Measurements from ENCODE around the gene AGMAT.
A peak's percentile ranks its signal among the peaks of the same experiment; 100 is the strongest.
"Not testable (repeated sequence)": the region's sequence is repeated elsewhere in the genome, so short reads cannot be mapped to it uniquely, and the experiment has no call there.

AGMAT gene

DNA sequence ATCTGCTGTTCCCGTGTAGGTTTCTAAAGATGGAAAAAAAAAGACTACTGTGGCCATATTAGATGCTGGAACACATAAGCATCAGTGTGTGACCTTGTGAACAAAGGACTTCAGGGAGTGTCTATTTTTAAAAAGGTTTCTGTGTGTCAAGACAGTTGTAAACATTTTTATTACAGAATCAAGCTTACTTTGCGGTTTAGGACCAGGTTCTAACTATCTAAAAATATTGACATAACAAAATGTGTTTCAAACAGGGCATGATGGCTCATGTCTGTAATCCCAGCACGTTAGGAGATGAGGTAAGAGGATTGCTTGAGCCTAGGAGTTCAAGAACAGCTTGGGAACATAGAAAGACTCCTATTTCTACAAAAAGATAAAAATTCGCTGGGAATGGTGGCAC lies 25.3 kb upstream of the AGMAT start:
- DNase-seq, result no peak

GRCh38 chr1:15609631-15610030 lies 24.8 kb upstream of the AGMAT start:
- peak; percentile 49 for DNase-seq

- DNase-seq, result no peak
Observed at GRCh38 chr1:15605398-15606383, 20.8 kb upstream of the AGMAT start.

GRCh38 chr1:15604400-15604799 lies 19.5 kb upstream of the AGMAT start:
- DNase-seq, result not testable (repeated sequence)

- not testable (repeated sequence) for DNase-seq
Observed at GRCh38 chr1:15603966-15604282, 19.1 kb upstream of the AGMAT start.

DNA sequence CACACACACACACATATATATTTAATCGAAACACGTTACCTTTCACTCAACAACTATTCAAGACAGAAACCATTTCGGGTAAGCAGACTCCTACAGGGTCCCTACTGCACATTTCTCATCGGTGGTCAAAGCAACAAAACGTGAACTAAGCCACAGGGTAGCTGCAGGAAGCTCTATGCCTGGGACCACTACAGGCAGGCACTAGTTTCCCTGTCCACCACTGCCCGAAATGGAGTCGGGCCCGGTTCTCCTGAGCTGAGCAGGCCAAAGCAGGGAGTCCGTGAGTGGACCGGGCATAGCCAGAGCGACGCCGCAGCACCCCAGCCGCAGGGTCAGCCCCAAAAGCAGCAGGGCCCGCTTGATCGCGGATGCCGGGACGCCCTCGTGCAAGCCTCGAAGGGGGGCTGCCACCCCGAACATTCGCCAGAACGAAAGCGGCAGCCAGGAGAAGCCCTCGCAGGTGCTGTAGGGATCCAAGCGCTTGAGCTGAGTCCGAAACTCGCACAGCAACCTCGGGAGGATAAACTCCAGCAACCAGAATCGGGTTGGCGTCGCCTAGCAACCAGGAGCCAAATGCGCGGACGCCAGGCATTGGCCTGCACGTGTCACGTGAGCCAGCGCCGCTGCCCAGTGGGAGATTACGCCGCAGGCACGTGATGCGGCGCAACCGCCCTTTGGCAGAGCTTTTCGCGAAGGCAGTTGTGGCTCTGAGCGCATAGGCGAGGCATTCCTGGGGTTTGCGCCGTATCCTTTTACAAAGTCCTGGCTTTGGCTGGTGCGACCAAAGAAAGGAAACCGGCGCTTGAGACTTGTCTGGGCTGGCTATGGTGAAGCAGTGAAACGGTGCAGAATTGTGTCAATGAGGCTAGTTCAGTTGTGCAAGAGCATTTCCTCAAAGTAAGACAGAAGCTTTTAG lies 18.5 kb upstream of the AGMAT start:
- DNase-seq, result peak; percentile 96

GRCh38 chr1:15598436-15598835 lies 13.6 kb upstream of the AGMAT start:
- DNase-seq, result no peak

GRCh38 chr1:15595809-15596617 lies 11.2 kb upstream of the AGMAT start:
- DNase-seq, result no peak

GRCh38 chr1:15592285-15592684 lies 7.4 kb upstream of the AGMAT start:
- DNase-seq, result no peak

GRCh38 chr1:15583016-15583706 lies 1.7 kb downstream of the AGMAT start:
- no peak for DNase-seq

- DNase-seq, result no peak
Observed at GRCh38 chr1:15579683-15580047, 5.2 kb downstream of the AGMAT start.

- no peak for DNase-seq
Observed at GRCh38 chr1:15578921-15579682, 5.7 kb downstream of the AGMAT start.

DNA sequence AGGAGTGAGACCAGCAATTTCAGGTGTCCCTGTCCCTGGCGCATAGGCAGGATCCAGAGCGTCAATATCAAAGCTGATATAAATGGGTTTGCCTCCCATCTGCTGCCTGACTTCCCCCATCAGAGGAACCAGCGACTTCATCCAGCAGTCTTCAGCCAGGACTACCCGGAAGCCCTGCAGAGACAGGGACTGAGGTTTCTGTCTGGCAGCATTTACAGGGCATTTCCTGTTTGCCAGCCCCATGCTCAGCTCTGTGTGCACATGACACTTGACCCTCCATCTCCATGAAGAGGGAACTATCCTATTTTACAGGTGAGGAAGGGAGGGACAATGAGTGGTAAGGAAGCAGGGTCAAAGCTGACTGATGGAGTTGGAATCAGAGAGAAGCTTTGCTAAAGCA lies 7.2 kb downstream of the AGMAT start:
- DNase-seq, result no peak

GRCh38 chr1:15575549-15576150 lies 9.2 kb downstream of the AGMAT start:
- DNase-seq, result no peak

DNA sequence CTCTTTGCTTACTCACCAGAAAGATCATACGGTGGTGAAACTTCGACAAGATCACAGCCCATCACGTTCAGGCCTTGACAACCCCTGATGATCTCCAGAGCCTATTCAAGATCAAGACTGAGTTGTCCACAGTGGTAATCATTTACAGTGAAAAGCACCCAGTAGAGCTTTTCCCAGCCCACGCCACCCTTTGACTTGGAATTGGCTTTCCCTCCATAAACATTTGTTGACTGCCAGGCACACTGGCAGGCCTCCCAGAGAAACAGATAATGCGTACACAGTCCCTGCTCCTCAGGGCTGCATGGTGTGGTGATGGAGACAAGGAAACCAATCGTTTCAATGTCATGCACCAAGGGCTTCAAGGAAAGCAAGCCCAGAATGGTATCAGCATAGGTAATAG lies 10.1 kb downstream of the AGMAT start:
- no peak for DNase-seq

DNA sequence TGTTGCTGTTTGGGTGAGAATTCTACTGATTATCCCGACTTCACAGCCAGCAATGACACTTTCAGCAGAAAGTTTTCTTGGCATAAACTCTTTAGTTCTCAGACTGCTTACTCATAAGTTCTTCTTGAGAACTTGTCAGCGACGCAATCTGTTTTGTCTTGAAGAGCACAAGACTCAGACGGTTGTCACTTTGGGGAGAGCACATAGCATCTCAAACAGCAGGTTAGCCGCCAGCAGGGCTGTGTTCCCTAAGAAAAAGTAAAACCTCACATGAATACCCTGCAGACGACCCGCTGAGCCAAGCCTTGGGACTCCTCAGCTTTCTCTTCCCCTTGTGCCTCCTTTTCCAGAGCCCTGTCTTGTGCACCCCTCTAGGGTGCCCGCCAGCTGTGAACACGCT lies 11.4 kb downstream of the AGMAT start:
- DNase-seq, result peak; percentile 45

GRCh38 chr1:15571266-15571665 lies 13.6 kb downstream of the AGMAT start:
- no peak for DNase-seq

- DNase-seq, result no peak
Observed at GRCh38 chr1:15570861-15571260, 14.0 kb downstream of the AGMAT start.

DNA sequence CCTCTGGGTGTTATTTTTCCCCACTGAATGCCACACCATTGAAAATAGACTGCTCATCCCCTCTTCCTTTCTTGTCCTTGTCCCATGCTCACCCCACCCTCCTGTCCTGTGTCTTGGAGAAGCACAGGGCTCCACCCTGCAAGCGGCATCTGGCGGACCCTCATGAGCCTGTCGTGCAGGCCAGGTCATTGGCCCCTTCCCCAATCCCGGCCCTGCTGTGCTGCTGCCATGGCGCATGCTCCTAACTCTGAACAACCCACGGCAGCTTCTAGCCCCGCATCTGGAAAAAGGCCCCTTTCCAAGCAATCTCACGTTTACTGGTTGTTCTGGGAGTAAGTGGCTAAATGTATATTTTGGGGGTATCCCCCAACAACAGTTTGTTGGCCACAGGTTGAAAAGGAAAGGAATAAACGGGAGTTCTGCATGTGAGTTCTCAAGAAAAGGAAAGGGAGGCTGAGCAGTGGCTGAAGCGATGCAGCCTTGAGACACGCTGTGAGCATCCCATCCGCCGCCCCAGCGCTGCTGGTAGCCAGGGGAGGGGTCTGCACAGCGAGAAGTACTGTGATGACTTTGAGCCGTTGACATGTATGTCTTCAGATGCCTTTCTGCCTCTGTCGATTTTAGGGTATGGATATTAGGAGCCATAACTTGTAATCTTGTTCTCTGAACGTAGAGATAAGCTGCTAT lies 16.3 kb downstream of the AGMAT start:
- no peak for DNase-seq

DNA sequence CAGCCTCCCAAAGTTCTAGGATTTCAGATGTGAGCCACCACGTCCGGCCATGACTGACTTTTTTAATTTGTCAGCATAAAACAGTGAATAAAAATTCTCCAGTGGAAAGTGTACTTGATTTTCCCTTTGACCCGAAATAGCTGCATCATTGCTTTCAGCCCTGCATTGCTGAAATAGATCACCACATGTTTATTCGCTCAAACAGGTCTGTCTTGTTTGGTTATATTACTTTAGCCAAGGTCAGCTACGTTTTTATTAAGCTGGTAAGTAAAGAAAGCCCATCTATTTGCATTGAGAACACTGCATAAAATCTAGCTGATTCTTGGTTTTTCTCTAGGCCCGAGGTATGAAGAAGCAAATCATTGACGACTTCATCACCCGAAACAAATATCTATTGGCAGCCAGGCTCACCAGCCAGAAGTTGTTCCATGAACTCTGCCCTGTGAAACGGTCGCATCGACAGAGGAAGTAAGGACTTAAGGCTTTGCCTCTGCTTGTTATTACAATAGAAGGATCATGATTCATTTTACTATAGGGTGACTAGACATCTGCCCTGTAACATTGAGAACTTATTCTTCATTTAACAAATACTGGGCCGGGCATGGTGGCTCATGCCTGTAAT lies 25.6 kb downstream of the AGMAT start:
- DNase-seq, result no peak
